COLO668 (cell line): Measurements from ENCODE around the gene MIB1.
"Not testable (repeated sequence)": the region's sequence is repeated elsewhere in the genome, so short reads cannot be mapped to it uniquely, and the experiment has no call there.

Experiments used
- DNase-seq: peaks from one replicate; lab custom pipeline; 2025; ENCODE audit not compliant: unreplicated experiment; lab: John Stamatoyannopoulos, UW

MIB1 gene

GRCh38 chr18:21743166-21743832 lies 2.7 kb downstream of the MIB1 start:
- DNase-seq = no peak

GRCh38 chr18:21745231-21745630 lies 4.6 kb downstream of the MIB1 start:
- no peak for DNase-seq

GRCh38 chr18:21747268-21747667 lies 6.7 kb downstream of the MIB1 start:
- DNase-seq = no peak

GRCh38 chr18:21747764-21748693 lies 7.4 kb downstream of the MIB1 start:
- no peak for DNase-seq

GRCh38 chr18:21757833-21758232 lies 17.2 kb downstream of the MIB1 start:
- no peak for DNase-seq

GRCh38 chr18:21759836-21760235 lies 19.2 kb downstream of the MIB1 start:
- DNase-seq = no peak

GRCh38 chr18:21760321-21760720 lies 19.7 kb downstream of the MIB1 start:
- no peak for DNase-seq

GRCh38 chr18:21761471-21762115 lies 21.0 kb downstream of the MIB1 start:
- no peak for DNase-seq

- no peak for DNase-seq
Measured at GRCh38 chr18:21762181-21762772, 21.7 kb downstream of the MIB1 start.

GRCh38 chr18:21763846-21764646 lies 23.5 kb downstream of the MIB1 start:
- DNase-seq = no peak

GRCh38 chr18:21769206-21769605 lies 28.6 kb downstream of the MIB1 start:
- DNase-seq = no peak

- DNase-seq = no peak
Measured at GRCh38 chr18:21774722-21775121, 34.1 kb downstream of the MIB1 start.

- DNase-seq = no peak
Measured at GRCh38 chr18:21777814-21778213, 37.2 kb downstream of the MIB1 start.

- no peak for DNase-seq
Measured at GRCh38 chr18:21786526-21786925, 45.9 kb downstream of the MIB1 start.

GRCh38 chr18:21796089-21796488 lies 55.5 kb downstream of the MIB1 start:
- not testable (repeated sequence) for DNase-seq

GRCh38 chr18:21798126-21798525 lies 57.5 kb downstream of the MIB1 start:
- no peak for DNase-seq

- no peak for DNase-seq
Measured at GRCh38 chr18:21799721-21800120, 59.1 kb downstream of the MIB1 start.

GRCh38 chr18:21803495-21803894 lies 62.9 kb downstream of the MIB1 start:
- DNase-seq = no peak

- DNase-seq = no peak
Measured at GRCh38 chr18:21805771-21806366, 65.3 kb downstream of the MIB1 start.

GRCh38 chr18:21808185-21808584 lies 67.6 kb downstream of the MIB1 start:
- no peak for DNase-seq
